T-cell (primary cell): Measurements from ENCODE around the gene EML4. TPM values are rescaled to one million over a fixed set of nuclear protein-coding genes. Genes with fewer than 3 reads are reported as not detected.

ENCODE experiments used
- ATAC-seq, 4 experiments: fragments of 200-7000 bp in 3 of 4; fragments of 150-1000 bp in 1 of 4; cut with Tn5 transposase; replicated peaks in 1 of 4; 1 replicate in 3 of 4; 2 replicates in 1 of 4; pipeline ENCODE4 v1.10.0; 2021; ENCODE audit warnings: moderate library complexity in 3 of 4, mild to moderate bottlenecking in 2 of 4, moderate number of reproducible peaks in 1 of 4
- CTCF ChIA-PET, 2 donors: fragments of 300-600 bp; sonication (Branson Sonifier 250); formaldehyde crosslinking; loops; one replicate each; lab custom pipeline; 2022; ENCODE audit warnings: antibody characterized with exemption in 2 of 2; lab: Charles Lee
- POLR2A ChIA-PET, 2 donors: fragments of 300-600 bp; sonication (Branson Sonifier 250); formaldehyde crosslinking; loops; one replicate each; lab custom pipeline; 2022; ENCODE audit warnings: antibody characterized with exemption in 2 of 2; lab: Charles Lee
- DNase-seq, 35 experiments: peaks; one replicate each; pipeline versions ENCODE4 v3.0.0 to v3.0.0-alpha.2; 2013 to 2023
- H3K27ac ChIP-seq: one replicate; pipeline ENCODE4 v1.5.1; 2013; ENCODE audit warnings: low read length
- H3K27me3 ChIP-seq, 2 experiments: replicated peaks in 1 of 2; 1 replicate in 1 of 2; 2 replicates in 1 of 2; pipeline versions ENCODE4 v1.6.1 to v1.7.0; 2013; ENCODE audit warnings: low read length in 1 of 2, mixed read lengths in 1 of 2; ENCODE audit not compliant: control insufficient read depth in 2 of 2, insufficient read depth in 2 of 2; ENCODE audit errors: extremely low read depth in 1 of 2
- H3K36me3 ChIP-seq, 2 donors: 1 replicate in 1 of 2; 2 replicates in 1 of 2; pipeline versions ENCODE4 v1.6.1 to v1.7.0; 2013; ENCODE audit warnings: low read length in 1 of 2; ENCODE audit not compliant: control insufficient read depth in 2 of 2, insufficient read depth in 1 of 2; ENCODE audit errors: extremely low read depth in 1 of 2
- H3K4me1 ChIP-seq, 2 experiments: 1 replicate in 1 of 2; 2 replicates in 1 of 2; pipeline versions ENCODE4 v1.6.1 to v1.7.0; 2013; ENCODE audit warnings: low read length in 2 of 2, mixed read lengths in 1 of 2; ENCODE audit not compliant: insufficient read depth in 2 of 2, control insufficient read depth in 1 of 2; ENCODE audit errors: extremely low read depth in 1 of 2
- H3K4me3 ChIP-seq, 2 donors: 1 replicate in 1 of 2; 2 replicates in 1 of 2; pipeline versions ENCODE4 v1.5.1 to v1.7.0; 2013; ENCODE audit warnings: mild to moderate bottlenecking in 2 of 2, low read length in 1 of 2, moderate library complexity in 1 of 2; ENCODE audit not compliant: control insufficient read depth in 1 of 2; ENCODE audit errors: extremely low read depth in 1 of 2
- H3K9me3 ChIP-seq: 2 replicates; pipeline ENCODE4 v1.7.0; 2013
- H3K27ac Mint-ChIP-seq, 2 donors: one replicate each; pipeline ENCODE4 v1.8.0; 2020 to 2021; ENCODE audit warnings: mild to moderate bottlenecking in 2 of 2, mixed read lengths in 2 of 2
- H3K27me3 Mint-ChIP-seq, 2 donors: one replicate each; pipeline ENCODE4 v1.8.0; 2021 to 2022; ENCODE audit warnings: mixed read lengths in 2 of 2
- H3K36me3 Mint-ChIP-seq: one replicate; pipeline ENCODE4 v1.8.0; 2021; ENCODE audit warnings: mixed read lengths
- H3K4me1 Mint-ChIP-seq, 3 donors: one replicate each; pipeline ENCODE4 v1.8.0; 2020 to 2022; ENCODE audit warnings: mixed read lengths in 3 of 3, mild to moderate bottlenecking in 1 of 3
- H3K4me3 Mint-ChIP-seq, 3 donors: one replicate each; pipeline ENCODE4 v1.8.0; 2020 to 2022; ENCODE audit warnings: mild to moderate bottlenecking in 3 of 3, mixed read lengths in 3 of 3, moderate library complexity in 3 of 3
- H3K9me3 Mint-ChIP-seq, 3 donors: one replicate each; pipeline ENCODE4 v1.8.0; 2020 to 2022; ENCODE audit warnings: mixed read lengths in 3 of 3
- WGBS: methylation state at CpG from one replicate; pipeline ENCODE4 v1.1.5; 2013; ENCODE audit warnings: missing lambda C conversion rate; ENCODE audit not compliant: insufficient coverage; 5-methylcytosine and 5-hydroxymethylcytosine counted together
- total RNA-seq, 35 experiments: library from RNA in 6 of 35; stranded (reverse) in 6 of 35; fragments of 120-200 nt in 1 of 35; gene quantifications; one replicate each; pipeline versions ENCODE4 v1.2.1 to v1.2.4 and lab custom pipeline; 2013 to 2026

The EML4 gene
- total RNA-seq, 5 donors from 2014 or later (not counting 1 experiment from before 2014, with no cell fraction given): 101 to 223 (median 123) TPM

DNA sequence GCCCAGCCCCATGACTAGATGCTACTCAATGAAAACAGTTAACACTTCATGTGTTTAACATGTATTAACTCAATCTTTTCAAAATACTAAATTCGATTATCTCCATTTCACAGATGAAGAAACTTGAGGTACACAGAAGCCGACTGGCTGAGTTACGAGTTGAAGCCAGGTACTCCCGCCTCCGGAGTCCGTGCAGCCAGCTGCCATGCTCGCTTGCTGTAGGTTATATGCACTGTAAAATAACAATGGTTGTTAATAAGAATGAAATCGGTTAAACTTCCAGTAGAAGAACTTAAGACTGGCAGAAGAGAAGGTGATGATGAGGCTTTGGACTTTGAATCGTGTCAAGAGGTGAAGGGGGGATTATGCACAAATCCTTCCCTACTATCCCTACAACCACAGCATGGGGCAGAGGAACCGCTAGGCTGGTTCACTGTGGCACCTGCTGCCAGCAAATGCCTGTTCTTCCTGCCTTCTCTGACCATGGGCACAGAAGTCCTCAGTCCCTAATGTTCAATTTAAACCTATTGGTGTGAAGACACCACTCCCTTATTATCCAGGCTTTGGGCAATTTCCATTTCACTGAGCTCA lies 166.5 kb downstream of the EML4 start:
- H3K27ac ChIP-seq: no peak overlapping the region
- Mint-ChIP-seq H3K36me3 (peaks cover 73% of the 10 kb centered on the region), H3K27ac (peak overlapping the region; percentile 9 to 25), H3K27me3 (no peaks in the 10 kb centered on the region), H3K4me1 (peaks cover 5 to 9% (median 8%) of the 10 kb centered on the region in 3 donors), H3K9me3 (peaks cover 2 to 6% (median 4%) of the 10 kb centered on the region in 3 donors), H3K4me3 (no peak overlapping the region)
- DNase-seq (no peak), ATAC-seq (no peak)
- H3K4me3 ChIP-seq: no peak overlapping the region
- peaks cover 10 to 56% of the 10 kb centered on the region in 2 donors for H3K36me3 ChIP-seq
- no peaks in the 10 kb centered on the region for H3K27me3 ChIP-seq
- H3K4me1 ChIP-seq: no peaks in the 10 kb centered on the region
- POLR2A ChIA-PET: no interaction called here
- WGBS: 98% methylated on average over 5 of the region's 10 CpGs
- CTCF ChIA-PET: no interaction called here
- H3K9me3 ChIP-seq: no peaks in the 10 kb centered on the region

DNA sequence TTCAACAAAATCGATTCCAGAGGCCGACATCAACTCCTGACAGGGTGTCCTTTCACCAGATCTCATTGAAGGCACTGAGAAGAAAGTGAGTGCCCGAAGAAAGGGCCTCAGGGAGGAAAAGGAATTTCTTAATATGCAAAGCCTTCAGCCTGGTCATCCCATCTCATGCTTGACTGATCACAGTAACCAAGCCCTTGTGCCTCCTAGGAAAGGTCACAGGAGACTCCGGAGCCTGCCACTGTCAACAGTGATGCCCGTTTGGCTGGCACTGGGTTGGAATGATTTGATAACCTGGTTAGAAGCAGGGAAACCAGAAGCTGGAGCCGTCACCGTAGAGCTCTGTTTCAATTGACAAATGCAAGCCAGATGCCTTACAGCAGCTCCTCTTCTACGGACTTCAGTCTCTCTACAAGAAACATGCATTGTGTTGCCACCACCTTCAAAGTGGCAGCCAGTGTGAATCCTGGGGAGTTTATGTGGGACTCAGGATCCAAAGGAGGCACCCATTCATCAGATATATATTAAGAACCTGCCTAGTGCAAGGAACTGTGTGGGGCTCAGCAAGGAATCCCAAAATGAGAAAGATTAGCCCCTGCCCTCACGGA lies 167.3 kb downstream of the EML4 start:
- Mint-ChIP-seq H3K36me3 (peaks cover 76% of the 10 kb centered on the region), H3K4me1 (peaks cover 9 to 14% (median 13%) of the 10 kb centered on the region in 3 donors), H3K4me3 (no peak overlapping the region), H3K27ac (peak overlapping the region; percentile 13 to 25), H3K27me3 (no peaks in the 10 kb centered on the region), H3K9me3 (peaks cover 2 to 6% (median 4%) of the 10 kb centered on the region in 3 donors)
- Histone ChIP-seq H3K27ac (no peak overlapping the region), H3K9me3 (no peaks in the 10 kb centered on the region), H3K4me1 (peaks cover 0 to 5% of the 10 kb centered on the region in 2 experiments), H3K36me3 (peaks cover 12 to 52% of the 10 kb centered on the region in 2 donors), H3K4me3 (no peak overlapping the region), H3K27me3 (no peaks in the 10 kb centered on the region)
- ATAC-seq (no peak), DNase-seq (no peak)
- POLR2A ChIA-PET: no interaction called here
- no CpG with 5 or more reads among the region's 9 CpGs for WGBS
- CTCF ChIA-PET: no interaction called here

DNA sequence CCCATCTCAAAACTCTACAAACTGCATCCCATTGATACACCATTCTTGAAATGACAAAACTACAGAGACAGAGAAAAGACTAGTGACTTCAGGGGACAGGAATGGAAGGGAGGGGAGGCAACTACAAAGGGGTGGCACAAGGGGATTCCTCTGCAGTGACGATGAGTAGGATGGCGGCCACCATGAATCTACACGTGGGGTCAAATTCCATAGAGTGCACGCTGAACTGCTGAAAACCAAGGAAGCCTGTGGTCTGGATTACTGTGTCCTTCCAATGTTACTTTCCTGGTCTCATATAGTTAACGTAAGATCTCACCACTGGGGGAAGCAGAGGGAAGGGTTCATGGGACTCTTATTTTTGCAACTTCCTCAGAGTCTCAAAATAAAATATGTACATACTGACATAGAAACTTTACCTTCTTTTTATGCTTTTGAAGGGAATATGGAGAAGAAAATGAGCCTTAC lies 168.2 kb downstream of the EML4 start:
- H3K27me3 ChIP-seq: no peaks in the 10 kb centered on the region
- H3K27ac Mint-ChIP-seq: peak overlapping the region in 1 of 2 donors; percentile 57
- H3K4me1 Mint-ChIP-seq: peaks cover 18 to 23% (median 22%) of the 10 kb centered on the region in 3 donors
- ChIA-PET POLR2A (no interaction called here), CTCF (interaction anchor here in 1 of 2 donors (0.9 kb wide), 1 partner anchor 9 kb away, joined by 3 read pairs; no protein-coding TSS in a partner anchor)
- H3K4me1 ChIP-seq: peaks cover 0 to 12% of the 10 kb centered on the region in 2 experiments
- no peaks in the 10 kb centered on the region for H3K27me3 Mint-ChIP-seq
- H3K36me3 Mint-ChIP-seq: peaks cover 68% of the 10 kb centered on the region
- H3K27ac ChIP-seq: no peak overlapping the region
- peaks cover 2 to 6% (median 4%) of the 10 kb centered on the region in 3 donors for H3K9me3 Mint-ChIP-seq
- no peaks in the 10 kb centered on the region for H3K9me3 ChIP-seq
- H3K4me3 ChIP-seq: no peak overlapping the region
- H3K36me3 ChIP-seq: peaks cover 12 to 44% of the 10 kb centered on the region in 2 donors
- no peak overlapping the region for H3K4me3 Mint-ChIP-seq
- DNase-seq (no peak), ATAC-seq (no peak)
- 97% methylated on average over 4 of the region's 5 CpGs for WGBS

DNA sequence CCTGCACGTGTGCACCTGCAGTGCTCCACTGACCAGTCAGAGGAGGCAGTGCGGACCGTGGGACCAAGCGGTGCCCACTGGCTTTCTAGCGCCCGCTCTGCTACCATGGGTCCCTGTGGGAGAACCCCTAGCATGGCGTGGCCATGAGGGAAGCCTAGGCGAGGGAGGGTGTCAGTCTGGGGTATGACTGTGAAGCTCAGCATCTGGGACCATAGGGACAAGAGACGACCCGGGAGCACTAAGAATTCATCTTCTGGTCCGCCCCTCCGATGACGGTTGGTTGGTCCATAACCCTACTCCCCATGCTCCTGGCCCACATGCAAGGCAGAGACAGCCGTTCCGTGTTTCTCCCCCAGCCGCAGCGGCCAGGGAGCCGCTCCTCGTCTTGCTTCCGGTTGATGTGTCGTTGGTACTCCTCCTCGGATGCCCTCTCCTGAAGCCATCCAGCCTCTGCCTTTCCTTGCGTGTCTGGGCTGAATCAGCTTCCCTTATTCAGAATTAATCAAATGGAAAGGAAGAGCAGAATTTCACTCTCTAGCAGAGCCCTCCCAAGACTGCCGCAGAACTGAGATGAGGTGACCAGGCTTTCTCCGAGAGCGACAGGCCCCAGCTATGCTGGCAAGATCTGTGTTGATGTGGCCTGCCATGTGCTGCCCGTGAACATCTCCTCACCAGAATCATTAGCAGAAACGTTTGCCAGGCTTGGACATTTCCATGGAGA lies 168.9 kb downstream of the EML4 start:
- H3K36me3 Mint-ChIP-seq: peaks cover 63% of the 10 kb centered on the region
- 98% methylated on average over 18 of the region's 28 CpGs for WGBS

DNA sequence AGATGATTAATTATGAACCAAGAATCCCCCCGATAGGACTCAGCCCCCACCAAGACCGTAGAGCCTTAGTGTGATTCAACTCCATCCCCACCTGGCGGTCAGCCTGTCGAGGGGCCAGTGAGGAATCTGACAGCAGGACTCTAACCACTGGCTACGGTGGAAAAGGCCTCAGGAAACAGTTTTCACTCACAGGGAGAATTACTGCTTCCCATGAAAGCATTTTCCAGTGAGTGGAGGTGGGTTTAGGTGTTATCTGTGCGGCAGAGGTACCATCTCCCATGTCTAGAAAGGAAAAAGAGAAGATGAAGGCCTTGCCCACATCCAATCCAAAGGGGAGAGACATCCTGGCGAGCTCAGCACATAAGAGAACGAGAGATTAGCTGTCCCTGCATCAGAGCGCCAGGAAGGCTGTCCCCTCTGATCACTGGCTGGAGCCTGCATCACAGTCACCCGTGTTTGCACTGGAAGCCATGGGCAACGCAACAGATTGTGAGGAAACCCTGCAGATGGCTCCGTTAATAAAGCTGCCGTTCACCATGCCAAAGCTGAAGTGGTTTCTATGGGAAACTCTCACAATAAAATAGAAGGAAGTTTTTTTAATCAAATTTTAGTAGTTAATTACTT lies 169.5 kb downstream of the EML4 start:
- ATAC-seq (no peak), DNase-seq (no peak)
- Mint-ChIP-seq H3K9me3 (peaks cover 2 to 6% (median 4%) of the 10 kb centered on the region in 3 donors), H3K27me3 (no peaks in the 10 kb centered on the region), H3K36me3 (peaks cover 59% of the 10 kb centered on the region), H3K4me3 (no peak overlapping the region), H3K27ac (peak overlapping the region in 1 of 2 donors; percentile 22), H3K4me1 (peaks cover 27 to 35% (median 35%) of the 10 kb centered on the region in 3 donors)
- peaks cover 12 to 37% of the 10 kb centered on the region in 2 donors for H3K36me3 ChIP-seq
- no peak overlapping the region for H3K4me3 ChIP-seq
- H3K9me3 ChIP-seq: no peaks in the 10 kb centered on the region
- POLR2A ChIA-PET: no interaction called here
- H3K4me1 ChIP-seq: peaks cover 0 to 19% of the 10 kb centered on the region in 2 experiments
- CTCF ChIA-PET: no interaction called here
- no peaks in the 10 kb centered on the region for H3K27me3 ChIP-seq
- 100% methylated on average over 4 of the region's 13 CpGs for WGBS
- no peak overlapping the region for H3K27ac ChIP-seq

More for the DNA sequence above, 168.9 kb downstream of the EML4 start:
- Mint-ChIP-seq H3K9me3 (peaks cover 2 to 6% (median 4%) of the 10 kb centered on the region in 3 donors), H3K4me1 (peaks cover 24 to 28% (median 28%) of the 10 kb centered on the region in 3 donors), H3K27me3 (no peaks in the 10 kb centered on the region), H3K4me3 (no peak overlapping the region), H3K27ac (peak overlapping the region; percentile 22 to 57)
- ATAC-seq: no peak
- CTCF ChIA-PET: interaction anchor here in 1 of 2 donors (0.9 kb wide), 1 partner anchor 10 kb away, joined by 3 read pairs; no protein-coding TSS in a partner anchor
- Histone ChIP-seq H3K27me3 (no peaks in the 10 kb centered on the region), H3K4me1 (peaks cover 0 to 18% of the 10 kb centered on the region in 2 experiments), H3K9me3 (no peaks in the 10 kb centered on the region), H3K4me3 (no peak overlapping the region), H3K27ac (no peak overlapping the region), H3K36me3 (peaks cover 12 to 38% of the 10 kb centered on the region in 2 donors)
- POLR2A ChIA-PET: no interaction called here
- DNase-seq: no peak
